ENCODE results near the gene NUF2. TPM values are rescaled to one million over a fixed set of nuclear protein-coding genes. Genes with fewer than 3 reads are reported as not detected.

The NUF2 gene
- total RNA-seq, 1 donor from 2014 or later: 14.9 TPM

GRCh38 chr1:163361123-163361934, 39.6 kb downstream of the NUF2 start:
- H3K27ac Mint-ChIP-seq: no peak overlapping the region
- no peaks in the 10 kb centered on the region for H3K27me3 Mint-ChIP-seq (ENCODE audit: low read depth)
- no peaks in the 10 kb centered on the region for H3K36me3 Mint-ChIP-seq
- TF ChIP-seq CTCF (IDR thresholded peaks at IDR 0.05; ENCODE audit: unreplicated experiment): peak; percentile 29
- peaks cover 3% of the 10 kb centered on the region for H3K9me3 Mint-ChIP-seq
- peaks cover 9% of the 10 kb centered on the region for H3K4me1 Mint-ChIP-seq
- DNase-seq (ENCODE audit: low spot score in 2 of 2, unreplicated experiment in 2 of 2): no peak
- no peak overlapping the region for H3K4me3 Mint-ChIP-seq

DNA sequence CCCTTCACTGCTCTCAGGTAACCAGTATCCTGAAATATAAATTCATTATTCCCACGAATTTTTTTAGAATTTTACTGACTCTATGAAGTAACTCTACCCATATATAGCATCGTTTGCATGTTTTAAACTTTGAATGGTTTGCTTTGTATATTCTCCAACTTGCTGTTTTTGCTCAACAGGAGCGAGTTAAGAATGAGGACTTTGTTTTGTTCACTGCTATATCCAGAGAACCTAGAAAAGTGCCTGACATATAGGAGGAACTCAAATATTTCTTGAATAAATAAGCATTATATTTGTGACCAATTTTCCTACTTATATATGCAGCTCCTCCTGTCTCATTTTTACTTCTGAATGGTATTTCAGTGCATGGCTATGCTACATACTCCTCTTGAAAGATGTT, 43.4 kb downstream of the NUF2 start:
- peaks cover 3% of the 10 kb centered on the region for H3K9me3 Mint-ChIP-seq
- TF ChIP-seq CTCF (IDR thresholded peaks at IDR 0.05; ENCODE audit: unreplicated experiment): no peak
- H3K27ac Mint-ChIP-seq: no peak overlapping the region
- DNase-seq (ENCODE audit: low spot score in 2 of 2, unreplicated experiment in 2 of 2): no peak
- peaks cover 16% of the 10 kb centered on the region for H3K4me1 Mint-ChIP-seq
- H3K27me3 Mint-ChIP-seq (ENCODE audit: low read depth): no peaks in the 10 kb centered on the region
- H3K36me3 Mint-ChIP-seq: no peaks in the 10 kb centered on the region
- no peak overlapping the region for H3K4me3 Mint-ChIP-seq

- TF ChIP-seq CTCF (IDR thresholded peaks at IDR 0.05; ENCODE audit: unreplicated experiment): no peak
- DNase-seq (ENCODE audit: low spot score in 2 of 2, unreplicated experiment in 2 of 2): no peak
Measured at GRCh38 chr1:163366555-163366954, 44.8 kb downstream of the NUF2 start.

DNA sequence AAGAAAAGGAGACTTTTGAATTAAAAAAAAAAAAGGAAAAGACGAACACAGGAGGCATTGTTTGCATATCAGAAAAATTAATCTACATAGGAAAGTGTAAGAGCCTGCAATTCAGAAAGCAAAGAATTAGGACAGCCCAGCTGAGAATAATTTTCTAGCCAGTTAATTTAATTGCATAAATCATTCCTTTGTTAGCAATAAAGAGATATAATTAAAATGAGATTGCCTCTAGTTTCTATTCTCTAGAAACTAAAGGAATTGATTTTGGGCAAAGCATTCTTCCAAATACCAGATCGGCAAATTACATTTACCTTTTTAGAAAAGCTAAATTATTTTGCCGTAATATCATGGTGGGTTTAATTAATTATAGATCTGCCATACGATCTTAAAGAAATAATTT, 46.0 kb downstream of the NUF2 start:
- Mint-ChIP-seq H3K36me3 (no peaks in the 10 kb centered on the region), H3K4me3 (no peak overlapping the region), H3K27ac (peak overlapping the region; percentile 84), H3K9me3 (peaks cover 3% of the 10 kb centered on the region), H3K4me1 (peaks cover 7% of the 10 kb centered on the region), H3K27me3 (ENCODE audit: low read depth) (no peaks in the 10 kb centered on the region)
- TF ChIP-seq CTCF (IDR thresholded peaks at IDR 0.05; ENCODE audit: unreplicated experiment): no peak
- no peak for DNase-seq (ENCODE audit: low spot score in 2 of 2, unreplicated experiment in 2 of 2)

More at GRCh38 chr1:163366555-163366954, 44.8 kb downstream of the NUF2 start:
- H3K9me3 Mint-ChIP-seq: peaks cover 3% of the 10 kb centered on the region
- H3K4me1 Mint-ChIP-seq: peaks cover 9% of the 10 kb centered on the region
- H3K4me3 Mint-ChIP-seq: no peak overlapping the region
- no peaks in the 10 kb centered on the region for H3K36me3 Mint-ChIP-seq
- no peaks in the 10 kb centered on the region for H3K27me3 Mint-ChIP-seq (ENCODE audit: low read depth)
- H3K27ac Mint-ChIP-seq: no peak overlapping the region

GRCh38 chr1:163372576-163372975, 50.8 kb downstream of the NUF2 start:
- peaks cover 12% of the 10 kb centered on the region for H3K4me1 Mint-ChIP-seq
- no peak for DNase-seq (ENCODE audit: low spot score in 2 of 2, unreplicated experiment in 2 of 2)
- H3K27me3 Mint-ChIP-seq (ENCODE audit: low read depth): no peaks in the 10 kb centered on the region
- H3K27ac Mint-ChIP-seq: no peak overlapping the region
- no peak overlapping the region for H3K4me3 Mint-ChIP-seq
- H3K9me3 Mint-ChIP-seq: peaks cover 5% of the 10 kb centered on the region
- no peak for TF ChIP-seq CTCF (IDR thresholded peaks at IDR 0.05; ENCODE audit: unreplicated experiment)
- no peaks in the 10 kb centered on the region for H3K36me3 Mint-ChIP-seq

Measured in mesothelial cell of epicardium (in vitro differentiated cells).